Peyer's patch (tissue), 4 donors: ENCODE data around the gene ARPC1A.

Source experiments
- CTCF ChIP-seq, 6 experiments: fragments of 450-650 bp in 4 of 6; fragments of 200-600 bp in 2 of 6; sonication (generic) in 1 of 6; IDR thresholded peaks; one replicate each; pipeline ENCODE4 v1.5.1; 2017 to 2019; ENCODE audit warnings: antibody characterized with exemption in 6 of 6, mild to moderate bottlenecking in 3 of 6, moderate library complexity in 1 of 6
- POLR2A ChIP-seq, 2 donors: fragments of 450-650 bp; IDR thresholded peaks; one replicate each; pipeline ENCODE4 v1.5.1; 2017; ENCODE audit warnings: antibody characterized with exemption in 2 of 2, mild to moderate bottlenecking in 2 of 2, moderate library complexity in 2 of 2

- TF ChIP-seq CTCF (IDR thresholded peaks at IDR 0.05) (no peak), POLR2A (IDR thresholded peaks at IDR 0.05) (no peak)
Measured at GRCh38 chr7:99308461-99309074, 17.1 kb upstream of the ARPC1A start.
